CMK (cell line): Measurements from ENCODE around the gene RESP18.

ENCODE experiments used
- DNase-seq: peaks from one replicate; pipeline ENCODE4 v3.0.0-alpha.2; 2010; ENCODE audit warnings: low read depth

Gene RESP18

GRCh38 chr2:219277703-219278654, 54.6 kb downstream of the RESP18 start:
- DNase-seq, result no peak
